GM23248 (cell line): Measurements from ENCODE around the gene PEX11B. TPM values are rescaled to one million over a fixed set of nuclear protein-coding genes. Genes with fewer than 3 reads are reported as not detected.
A peak's percentile ranks its signal among the peaks of the same experiment; 100 is the strongest.

Experiments
- DNase-seq: peaks from one replicate; pipeline ENCODE4 v3.0.0-alpha.2; 2015
- H2AFZ ChIP-seq: fragments of 200-600 bp; sonication (generic); 2 replicates; pipeline ENCODE4 v1.6.1; 2016; ENCODE audit warnings: antibody characterized with exemption
- H3F3A ChIP-seq: fragments of 200-600 bp; sonication (generic); 2 replicates; pipeline ENCODE4 v1.6.1; 2016; ENCODE audit warnings: mild to moderate bottlenecking, antibody characterized with exemption, mixed run types; ENCODE audit not compliant: insufficient read depth
- H3K27ac ChIP-seq: fragments of 200-600 bp; sonication (generic); 2 replicates; pipeline ENCODE4 v1.5.1; 2016; ENCODE audit warnings: mild to moderate bottlenecking
- H3K27me3 ChIP-seq: fragments of 200-600 bp; sonication (generic); replicated peaks from 2 replicates; pipeline ENCODE4 v1.6.1; 2016; ENCODE audit warnings: mild to moderate bottlenecking; ENCODE audit not compliant: insufficient read depth
- H3K36me3 ChIP-seq: fragments of 200-600 bp; sonication (generic); 2 replicates; pipeline ENCODE4 v1.6.1; 2016; ENCODE audit warnings: low read depth, mild to moderate bottlenecking
- H3K4me1 ChIP-seq: fragments of 200-600 bp; sonication (generic); 2 replicates; pipeline ENCODE4 v1.6.1; 2016; ENCODE audit warnings: mild to moderate bottlenecking; ENCODE audit not compliant: insufficient read depth
- H3K4me2 ChIP-seq: fragments of 200-600 bp; sonication (generic); one replicate; pipeline ENCODE4 v1.6.1; 2016; ENCODE audit warnings: mild to moderate bottlenecking; ENCODE audit not compliant: unreplicated experiment
- H3K4me3 ChIP-seq: fragments of 200-600 bp; sonication (generic); 2 replicates; pipeline ENCODE4 v1.5.1; 2016; ENCODE audit warnings: mild to moderate bottlenecking
- H3K79me2 ChIP-seq: fragments of 200-600 bp; sonication (generic); 2 replicates; pipeline ENCODE4 v1.6.1; 2016; ENCODE audit warnings: mild to moderate bottlenecking; ENCODE audit not compliant: insufficient read depth
- H3K9ac ChIP-seq: fragments of 200-600 bp; sonication (generic); 2 replicates; pipeline ENCODE4 v1.6.1; 2016; ENCODE audit warnings: mild to moderate bottlenecking
- H3K9me2 ChIP-seq: fragments of 200-600 bp; sonication (generic); 2 replicates; pipeline ENCODE4 v1.6.1; 2016; ENCODE audit warnings: mixed run types, mild to moderate bottlenecking, moderate library complexity; ENCODE audit not compliant: insufficient read depth
- H3K9me3 ChIP-seq: fragments of 200-600 bp; sonication (generic); one replicate; pipeline ENCODE4 v1.6.1; 2017; ENCODE audit warnings: low read depth
- H4K20me1 ChIP-seq: fragments of 200-600 bp; sonication (generic); 2 replicates; pipeline ENCODE4 v1.6.0; 2016; ENCODE audit not compliant: insufficient read depth
- EZH2 ChIP-seq: fragments of 200-600 bp; sonication (generic); IDR thresholded peaks from 2 replicates; pipeline ENCODE4 v1.6.1; 2018; ENCODE audit warnings: antibody characterized with exemption, mild to moderate bottlenecking; ENCODE audit not compliant: insufficient read depth, poor library complexity, severe bottlenecking
- EZH2phosphoT487 ChIP-seq: fragments of 200-600 bp; sonication (generic); IDR thresholded peaks from 2 replicates; pipeline ENCODE4 v1.6.1; 2018; ENCODE audit warnings: antibody characterized with exemption, moderate library complexity, mild to moderate bottlenecking, low read depth; ENCODE audit not compliant: insufficient read depth
- WGBS, 2 experiments: methylation state at CpG; one replicate each; pipeline ENCODE4 v1.1.6; 2015 to 2017; ENCODE audit warnings: low lambda C conversion rate in 2 of 2, low coverage in 1 of 2; ENCODE audit errors: missing lambda C conversion rate in 2 of 2; 5-methylcytosine and 5-hydroxymethylcytosine counted together
- in situ Hi-C: fragments of 300-500 bp; cut with MboI; formaldehyde crosslinking; loops from 2 replicates; pipeline ENCODE4 v1.15.0; 2020
- polyA plus RNA-seq: library from polyadenylated mRNA; unstranded; fragments of >200 nt; fragmentation: Nextera tagmentation; extraction: Ambion mirVana; gene quantifications from 2 replicates; pipeline ENCODE4 v1.2.1, GENCODE V29; 2016
- total RNA-seq: library from RNA; depleted of rRNA; stranded (reverse); fragments of >200 nt; shearing (Covaris generic); gene quantifications from 2 replicates; pipeline ENCODE4 v1.2.3, GENCODE V29; 2014

PEX11B gene
- total and polyA plus RNA-seq, 2 experiments from 2014 or later: 32.2 to 37.1 TPM

- TF ChIP-seq EZH2: no peak
- TF ChIP-seq EZH2phosphoT487: no peak
- no peaks in the 10 kb centered on the region for H3K36me3 ChIP-seq
- in situ Hi-C loops: no loop called here
- H2AFZ ChIP-seq: no peak overlapping the region
- H3K9ac ChIP-seq: no peak overlapping the region
- H3F3A ChIP-seq: peaks cover 36% of the 10 kb centered on the region
- no peak overlapping the region for H3K27ac ChIP-seq
- H3K4me2 ChIP-seq: no peak overlapping the region
- H3K27me3 ChIP-seq: no peaks in the 10 kb centered on the region
- H3K4me3 ChIP-seq: no peak overlapping the region
- no peaks in the 10 kb centered on the region for H4K20me1 ChIP-seq
- H3K4me1 ChIP-seq: peaks cover 25% of the 10 kb centered on the region
- no peaks in the 10 kb centered on the region for H3K9me3 ChIP-seq
- 77 to 80% methylated on average over 8 of the region's 8 CpGs for WGBS, 2 experiments
- no peak for DNase-seq
- H3K9me2 ChIP-seq: no peaks in the 10 kb centered on the region
- no peaks in the 10 kb centered on the region for H3K79me2 ChIP-seq
Observed at GRCh38 chr1:145886816-145887215, 31.7 kb downstream of the PEX11B start.

- Histone ChIP-seq H3K9me3 (no peaks in the 10 kb centered on the region), H3K4me3 (peak overlapping the region; percentile 80), H3F3A (peaks cover 32% of the 10 kb centered on the region), H3K36me3 (no peaks in the 10 kb centered on the region), H2AFZ (peak overlapping the region; percentile 91), H4K20me1 (no peaks in the 10 kb centered on the region), H3K9me2 (no peaks in the 10 kb centered on the region), H3K79me2 (no peaks in the 10 kb centered on the region), H3K27ac (no peak overlapping the region), H3K9ac (no peak overlapping the region), H3K4me2 (peak overlapping the region; percentile 81), H3K4me1 (peaks cover 21% of the 10 kb centered on the region), H3K27me3 (no peaks in the 10 kb centered on the region)
- 49% methylated on average over 11 of the region's 11 CpGs for WGBS, 2 experiments
- no peak for DNase-seq
- TF ChIP-seq EZH2 (no peak), EZH2phosphoT487 (no peak)
- in situ Hi-C loops: no loop called here
Observed at GRCh38 chr1:145886390-145886789, 32.1 kb downstream of the PEX11B start.

- TF ChIP-seq EZH2: no peak
- no peak for TF ChIP-seq EZH2phosphoT487
- peak; percentile 86 for DNase-seq
- H3K9me2 ChIP-seq: no peaks in the 10 kb centered on the region
- no peaks in the 10 kb centered on the region for H4K20me1 ChIP-seq
- H3K9me3 ChIP-seq: no peaks in the 10 kb centered on the region
- in situ Hi-C loops: no loop called here
- H3K79me2 ChIP-seq: no peaks in the 10 kb centered on the region
- H3K27ac ChIP-seq: peak within 1 kb of the TSS; percentile 38
- 0 to 2% methylated on average over 13 to 36 of the region's 36 CpGs for WGBS, 2 experiments
- H3K27me3 ChIP-seq: no peaks in the 10 kb centered on the region
- peaks cover 27% of the 10 kb centered on the region for H3F3A ChIP-seq
- H3K9ac ChIP-seq: no peak within 1 kb of the TSS
- H3K4me1 ChIP-seq: peaks cover 15% of the 10 kb centered on the region
- no peaks in the 10 kb centered on the region for H3K36me3 ChIP-seq
- H2AFZ ChIP-seq: peak within 1 kb of the TSS; percentile 91
- H3K4me3 ChIP-seq: peak within 1 kb of the TSS; percentile 80
- peak within 1 kb of the TSS; percentile 81 for H3K4me2 ChIP-seq
Observed at GRCh38 chr1:145885738-145886287, 32.7 kb downstream of the PEX11B start, which contains the start of gene ANKRD35. ANKRD35 (minus strand) TSS chr1:145885866; CDS start chr1:145885758, 108 bp downstream.

GRCh38 chr1:145884675-145885074 lies 33.8 kb downstream of the PEX11B start:
- Histone ChIP-seq H3K9me3 (no peaks in the 10 kb centered on the region), H3K4me2 (peak overlapping the region; percentile 81), H3K27me3 (no peaks in the 10 kb centered on the region), H3K27ac (peak overlapping the region; percentile 38), H2AFZ (no peak overlapping the region), H3K9ac (no peak overlapping the region), H3K36me3 (no peaks in the 10 kb centered on the region), H3K9me2 (no peaks in the 10 kb centered on the region), H3F3A (peaks cover 17% of the 10 kb centered on the region; the same call in 1 of the 2 replicates), H3K4me1 (peaks cover 15% of the 10 kb centered on the region), H4K20me1 (no peaks in the 10 kb centered on the region), H3K79me2 (no peaks in the 10 kb centered on the region), H3K4me3 (no peak overlapping the region)
- 81 to 100% methylated on average over 1 of the region's 1 CpG for WGBS, 2 experiments
- in situ Hi-C loops: no loop called here
- DNase-seq: peak; percentile 88
- no peak for TF ChIP-seq EZH2
- no peak for TF ChIP-seq EZH2phosphoT487

GRCh38 chr1:145879775-145880174 lies 38.7 kb downstream of the PEX11B start:
- Histone ChIP-seq H3K27me3 (no peaks in the 10 kb centered on the region), H3K9me2 (no peaks in the 10 kb centered on the region), H3F3A (peaks cover 11% of the 10 kb centered on the region; the same call in 1 of the 2 replicates), H3K27ac (no peak overlapping the region), H4K20me1 (no peaks in the 10 kb centered on the region), H2AFZ (no peak overlapping the region), H3K9ac (no peak overlapping the region), H3K4me3 (no peak overlapping the region), H3K79me2 (no peaks in the 10 kb centered on the region), H3K4me2 (no peak overlapping the region), H3K4me1 (peaks cover 6% of the 10 kb centered on the region), H3K36me3 (no peaks in the 10 kb centered on the region), H3K9me3 (no peaks in the 10 kb centered on the region)
- in situ Hi-C loops: no loop called here
- DNase-seq: no peak
- no peak for TF ChIP-seq EZH2
- no peak for TF ChIP-seq EZH2phosphoT487
- 60 to 65% methylated on average over 5 of the region's 5 CpGs for WGBS, 2 experiments
